Endothelial cell of umbilical vein (primary cell): ENCODE results near the gene AP3S2. TPM values are rescaled to one million over a fixed set of nuclear protein-coding genes. Genes with fewer than 3 reads are reported as not detected.

Experiments used
- BruUV-seq: library from RNA; stranded (reverse); fragments of 400-500 nt; replicated peaks from 2 replicates; lab custom pipeline; 2021; lab: Mats Ljungman, UMichigan
- CTCF ChIA-PET: fragments of 300-600, 350-600 bp; sonication (Branson Sonifier 250); formaldehyde crosslinking; loops from one replicate; lab custom pipeline; 2021; ENCODE audit warnings: antibody characterized with exemption, inconsistent platforms; lab: Charles Lee
- POLR2A ChIA-PET: fragments of 300-600, 350-600 bp; sonication (Branson Sonifier 250); formaldehyde crosslinking; loops from one replicate; lab custom pipeline; 2021; ENCODE audit warnings: antibody characterized with exemption, inconsistent platforms; lab: Charles Lee
- DNase-seq: peaks from one replicate; pipeline ENCODE4 v3.0.0-alpha.2; 2011; ENCODE audit warnings: low read depth, low spot score
- FAIRE-seq: peaks from 2 replicates; lab custom pipeline; 2011; peaks lifted over from hg19 to GRCh38; lab: Jason Lieb, UNC
- H2AFZ ChIP-seq: 2 replicates; pipeline ENCODE4 v1.6.0; 2012; ENCODE audit warnings: low read depth, low read length, control low read depth, inconsistent platforms
- H3K27ac ChIP-seq: 2 replicates; pipeline ENCODE4 v1.5.1; 2011; ENCODE audit warnings: low read depth, mild to moderate bottlenecking, control low read depth, low read length, moderate library complexity; ENCODE audit not compliant: insufficient read depth
- H3K27me3 ChIP-seq, 2 experiments: 2 replicates each; pipeline versions ENCODE4 v1.6.0 to v1.6.1; 2011; ENCODE audit warnings: low read length in 2 of 2, mixed read lengths in 1 of 2; ENCODE audit not compliant: control insufficient read depth in 2 of 2, insufficient read depth in 2 of 2
- H3K36me3 ChIP-seq, 2 experiments: 2 replicates in 1 of 2; 3 replicates in 1 of 2; pipeline ENCODE4 v1.5.1; 2011; ENCODE audit warnings: low read length in 2 of 2, mild to moderate bottlenecking in 1 of 2, moderate library complexity in 1 of 2; ENCODE audit not compliant: control insufficient read depth in 2 of 2, insufficient read depth in 2 of 2; ENCODE audit errors: extremely low read depth in 1 of 2
- H3K4me1 ChIP-seq: 3 replicates; pipeline ENCODE4 v1.5.1; 2011; ENCODE audit warnings: mild to moderate bottlenecking, low read length; ENCODE audit not compliant: control insufficient read depth, insufficient read depth; ENCODE audit errors: extremely low read depth
- H3K4me2 ChIP-seq: 2 replicates; pipeline ENCODE4 v1.6.1; 2011; ENCODE audit warnings: low read length, control low read depth, mixed read lengths; ENCODE audit not compliant: insufficient read depth
- H3K4me3 ChIP-seq, 3 experiments: fragments of 200-600 bp in 1 of 3; sonication (generic), shearing (Covaris generic) in 1 of 3; replicated peaks in 1 of 3; 2 replicates each; pipeline ENCODE4 v1.5.1; 2011 to 2016; ENCODE audit warnings: control low read depth in 3 of 3, low read length in 3 of 3, mild to moderate bottlenecking in 2 of 3, inconsistent platforms in 1 of 3, low read depth in 1 of 3, moderate library complexity in 1 of 3; ENCODE audit not compliant: insufficient read depth in 1 of 3
- H3K79me2 ChIP-seq: 2 replicates; pipeline ENCODE4 v1.6.0; 2012; ENCODE audit warnings: low read length, inconsistent platforms; ENCODE audit not compliant: control insufficient read depth, insufficient read depth
- H3K9ac ChIP-seq: replicated peaks from 2 replicates; pipeline ENCODE3; 2011; ENCODE audit warnings: low read length, control low read depth; ENCODE audit not compliant: insufficient read depth; ENCODE audit errors: extremely low read depth
- H3K9me1 ChIP-seq: replicated peaks from 3 replicates; pipeline ENCODE4 v1.6.0; 2011; ENCODE audit warnings: mild to moderate bottlenecking, low read length; ENCODE audit not compliant: control insufficient read depth, insufficient read depth; ENCODE audit errors: extremely low read depth
- H3K9me3 ChIP-seq: replicated peaks from 2 replicates; pipeline ENCODE4 v1.5.1; 2012; ENCODE audit warnings: low read length, inconsistent platforms; ENCODE audit not compliant: control insufficient read depth, insufficient read depth
- H4K20me1 ChIP-seq: replicated peaks from 2 replicates; pipeline ENCODE3; 2011; ENCODE audit warnings: mild to moderate bottlenecking, low read length; ENCODE audit not compliant: control insufficient read depth, insufficient read depth; ENCODE audit errors: extremely low read depth
- EZH2 ChIP-seq: IDR thresholded peaks from 2 replicates; pipeline ENCODE4 v1.6.1; 2012; ENCODE audit warnings: borderline replicate concordance, low read depth, mild to moderate bottlenecking, moderate library complexity, low read length, inconsistent platforms; ENCODE audit not compliant: severe bottlenecking
- FOS ChIP-seq: IDR thresholded peaks from 2 replicates; pipeline ENCODE4 v1.6.1; 2011; ENCODE audit warnings: mild to moderate bottlenecking, low read length, moderate library complexity, borderline replicate concordance; ENCODE audit not compliant: insufficient read depth
- GATA2 ChIP-seq: IDR thresholded peaks from 2 replicates; pipeline ENCODE4 v1.7.0; 2011; ENCODE audit warnings: low read depth, mild to moderate bottlenecking, moderate library complexity, mixed read lengths, low read length; ENCODE audit not compliant: insufficient read length, insufficient read depth
- JUN ChIP-seq: IDR thresholded peaks from 2 replicates; pipeline ENCODE4 v1.6.1; 2011; ENCODE audit warnings: borderline replicate concordance, low read depth; ENCODE audit not compliant: insufficient read length, insufficient read depth
- MYC ChIP-seq: IDR thresholded peaks from one replicate; pipeline ENCODE4 v1.6.1; 2011; ENCODE audit warnings: mild to moderate bottlenecking, low read depth, low read length
- POLR2A ChIP-seq: IDR thresholded peaks from 2 replicates; pipeline ENCODE4 v1.6.1; 2012; ENCODE audit warnings: low read depth, mild to moderate bottlenecking, control low read depth, low read length
- POLR2AphosphoS5 ChIP-seq: IDR thresholded peaks from 2 replicates; pipeline ENCODE4 v1.6.1; 2012; ENCODE audit warnings: low read depth, mild to moderate bottlenecking, control low read depth, low read length, moderate library complexity; ENCODE audit not compliant: insufficient read depth
- dilution Hi-C: fragments of 300-500 bp; cut with MboI; formaldehyde crosslinking; loops from one replicate; pipeline ENCODE4 v1.15.0; 2019; ENCODE audit warnings: low sequenced_read_pairs; ENCODE audit not compliant: extremely low pct_ligation_motif_present
- intact Hi-C: fragments of 100-400 bp; cut with micrococcal nuclease; formaldehyde crosslinking; loops from one replicate; pipeline ENCODE4 v1.10.0; 2022
- polyA plus RNA-seq, 4 experiments: library from polyadenylated mRNA; depleted of rRNA in 3 of 4; stranded (reverse) in 3 of 4; unstranded in 1 of 4; fragments of >200 nt; gene quantifications; 2 replicates each; pipeline versions ENCODE4 v1.2.1 to v1.2.3, GENCODE V29; 2011 to 2012; ENCODE audit warnings: missing spikeins in 1 of 4
- total RNA-seq: library from RNA; stranded (reverse); gene quantifications from 2 replicates; pipeline ENCODE4 v1.2.3, GENCODE V29; 2021
- TF ChIP-seq, protein P1 (sequence below): IDR thresholded peaks from 2 replicates; pipeline ENCODE4 v1.6.1; 2011; ENCODE audit not compliant: insufficient read depth, insufficient read length
- TF ChIP-seq, protein P2 (sequence below), 2 donors: IDR thresholded peaks; 1 replicate in 1 of 2; 2 replicates in 1 of 2; pipeline ENCODE4 v1.5.1; 2011; ENCODE audit warnings: low read length in 2 of 2, mild to moderate bottlenecking in 2 of 2, moderate library complexity in 2 of 2, control low read depth in 1 of 2, inconsistent platforms in 1 of 2, low read depth in 1 of 2; ENCODE audit not compliant: insufficient read depth in 1 of 2; ENCODE audit errors: extremely low read depth in 1 of 2

The AP3S2 gene
- total and polyA plus RNA-seq, 2 donors (not counting 3 experiments of a cell fraction or from before 2014, with no cell fraction given), result 14.6 to 31.1 TPM

DNA sequence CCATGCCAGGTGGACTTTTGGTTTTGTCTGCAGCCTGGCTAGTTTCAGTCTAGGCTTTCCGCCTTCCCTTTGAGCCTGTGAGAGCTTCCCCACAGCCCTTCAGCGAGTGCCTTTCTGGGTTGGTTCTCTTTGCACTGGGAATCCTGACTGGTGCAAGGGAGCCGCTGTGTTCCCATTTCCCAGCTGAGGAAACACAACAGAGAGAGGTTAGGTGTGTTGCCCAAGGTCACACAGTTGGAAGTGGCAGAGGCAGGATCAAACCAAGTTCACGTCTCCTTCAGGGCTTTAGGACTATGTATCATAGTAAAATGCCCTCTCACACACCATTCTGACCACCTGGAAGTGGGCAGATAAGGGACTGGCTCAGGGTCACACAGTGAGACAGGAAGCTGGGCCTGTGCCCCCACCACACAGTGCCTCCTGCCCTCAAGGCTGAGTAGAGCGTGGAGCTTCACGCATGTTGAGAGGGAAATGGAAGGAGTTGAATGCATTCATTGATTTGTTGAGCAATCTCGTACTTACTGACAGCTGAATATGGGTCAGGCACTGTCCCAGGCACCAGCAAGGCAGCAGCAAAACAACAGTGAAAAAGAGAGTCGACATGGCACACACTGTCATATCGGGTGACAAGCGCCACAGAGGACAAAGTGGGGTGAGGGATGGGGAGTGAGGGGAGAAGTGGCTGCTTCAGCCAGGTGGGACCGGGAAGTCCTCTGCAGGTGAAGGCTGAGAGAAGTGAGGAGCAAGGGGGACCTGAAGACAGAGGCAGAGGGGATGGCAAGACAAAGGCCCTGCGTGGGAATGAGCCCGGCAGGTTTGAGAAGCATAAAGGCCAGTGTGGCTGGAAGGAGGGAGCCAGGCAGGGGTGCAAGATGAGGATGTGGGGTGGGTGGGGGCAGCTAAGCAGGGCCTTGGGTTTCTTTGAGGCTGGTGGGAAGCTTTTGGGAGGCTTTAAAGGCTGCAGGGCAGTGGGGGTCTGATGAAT is 66.8 kb downstream of the AP3S2 start:
- Histone ChIP-seq H3K27me3 (no peaks in the 10 kb centered on the region), H3K9ac (no peak overlapping the region), H3K4me2 (no peak overlapping the region), H3K36me3 (no peaks in the 10 kb centered on the region), H3K9me3 (no peaks in the 10 kb centered on the region), H3K79me2 (no peaks in the 10 kb centered on the region), H2AFZ (no peak overlapping the region), H3K9me1 (no peaks in the 10 kb centered on the region), H4K20me1 (no peaks in the 10 kb centered on the region), H3K4me1 (peaks cover 15% of the 10 kb centered on the region), H3K27ac (no peak overlapping the region), H3K4me3 (no peak overlapping the region)
- DNase-seq, result no peak
- ChIA-PET POLR2A (no interaction called here), CTCF (interaction anchor here (1.0 to 1.2 kb wide), 3 partner anchors 15 to 66 kb away, joined by 3 to 4 read pairs (median 4); no protein-coding TSS in a partner anchor)
- no TSS peak for BruUV-seq
- intact Hi-C loops (no loop called here), dilution Hi-C loops (no loop called here)
- no peak for FAIRE-seq
- TF ChIP-seq GATA2, result no peak
- TF ChIP-seq FOS, result no peak
- no peak for TF ChIP-seq EZH2
- TF ChIP-seq, protein P1, sequence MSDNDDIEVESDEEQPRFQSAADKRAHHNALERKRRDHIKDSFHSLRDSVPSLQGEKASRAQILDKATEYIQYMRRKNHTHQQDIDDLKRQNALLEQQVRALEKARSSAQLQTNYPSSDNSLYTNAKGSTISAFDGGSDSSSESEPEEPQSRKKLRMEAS, result no peak
- no peak for TF ChIP-seq JUN
- TF ChIP-seq MYC, result no peak
- TF ChIP-seq, protein P2, sequence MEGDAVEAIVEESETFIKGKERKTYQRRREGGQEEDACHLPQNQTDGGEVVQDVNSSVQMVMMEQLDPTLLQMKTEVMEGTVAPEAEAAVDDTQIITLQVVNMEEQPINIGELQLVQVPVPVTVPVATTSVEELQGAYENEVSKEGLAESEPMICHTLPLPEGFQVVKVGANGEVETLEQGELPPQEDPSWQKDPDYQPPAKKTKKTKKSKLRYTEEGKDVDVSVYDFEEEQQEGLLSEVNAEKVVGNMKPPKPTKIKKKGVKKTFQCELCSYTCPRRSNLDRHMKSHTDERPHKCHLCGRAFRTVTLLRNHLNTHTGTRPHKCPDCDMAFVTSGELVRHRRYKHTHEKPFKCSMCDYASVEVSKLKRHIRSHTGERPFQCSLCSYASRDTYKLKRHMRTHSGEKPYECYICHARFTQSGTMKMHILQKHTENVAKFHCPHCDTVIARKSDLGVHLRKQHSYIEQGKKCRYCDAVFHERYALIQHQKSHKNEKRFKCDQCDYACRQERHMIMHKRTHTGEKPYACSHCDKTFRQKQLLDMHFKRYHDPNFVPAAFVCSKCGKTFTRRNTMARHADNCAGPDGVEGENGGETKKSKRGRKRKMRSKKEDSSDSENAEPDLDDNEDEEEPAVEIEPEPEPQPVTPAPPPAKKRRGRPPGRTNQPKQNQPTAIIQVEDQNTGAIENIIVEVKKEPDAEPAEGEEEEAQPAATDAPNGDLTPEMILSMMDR (IDR thresholded peaks at IDR 0.05; ENCODE audit: extremely low read depth in 1 of 2, insufficient read depth in 1 of 2, low read depth in 1 of 2, low read length in 2 of 2), result no peak
- no peak for TF ChIP-seq POLR2A
- no peak for TF ChIP-seq POLR2AphosphoS5
